OCI-M2 (cell line): ENCODE results near the gene SH3RF3.

Source experiments
- DNase-seq: peaks from one replicate; lab custom pipeline; 2025; ENCODE audit not compliant: unreplicated experiment; lab: John Stamatoyannopoulos, UW

Gene SH3RF3

GRCh38 chr2:109258376-109258775 lies 129.4 kb downstream of the SH3RF3 start:
- DNase-seq = no peak

GRCh38 chr2:109258905-109259540 lies 130.0 kb downstream of the SH3RF3 start:
- DNase-seq = no peak

- no peak for DNase-seq
Measured at GRCh38 chr2:109259671-109260070, 130.7 kb downstream of the SH3RF3 start.

- no peak for DNase-seq
Measured at GRCh38 chr2:109260116-109260855, 131.3 kb downstream of the SH3RF3 start.

- DNase-seq = no peak
Measured at GRCh38 chr2:109260886-109261700, 132.1 kb downstream of the SH3RF3 start.

GRCh38 chr2:109261906-109262631 lies 133.1 kb downstream of the SH3RF3 start:
- no peak for DNase-seq

GRCh38 chr2:109264595-109265328 lies 135.8 kb downstream of the SH3RF3 start:
- DNase-seq = no peak

GRCh38 chr2:109265369-109265768 lies 136.4 kb downstream of the SH3RF3 start:
- DNase-seq = no peak

GRCh38 chr2:109265953-109266352 lies 136.9 kb downstream of the SH3RF3 start:
- DNase-seq = no peak

GRCh38 chr2:109266496-109266895 lies 137.5 kb downstream of the SH3RF3 start:
- DNase-seq = no peak

GRCh38 chr2:109266998-109267854 lies 138.2 kb downstream of the SH3RF3 start:
- DNase-seq = no peak

- DNase-seq = no peak
Measured at GRCh38 chr2:109268916-109269315, 139.9 kb downstream of the SH3RF3 start.

GRCh38 chr2:109269706-109270504 lies 140.9 kb downstream of the SH3RF3 start:
- DNase-seq = no peak

GRCh38 chr2:109270505-109271312 lies 141.7 kb downstream of the SH3RF3 start:
- no peak for DNase-seq

- DNase-seq = no peak
Measured at GRCh38 chr2:109271920-109272319, 142.9 kb downstream of the SH3RF3 start.

- no peak for DNase-seq
Measured at GRCh38 chr2:109272461-109272860, 143.5 kb downstream of the SH3RF3 start.

GRCh38 chr2:109275120-109276012 lies 146.4 kb downstream of the SH3RF3 start:
- DNase-seq = no peak
